DOHH2 (cell line): ENCODE results near the gene TVP23C.

ENCODE experiments used
- CTCF ChIP-seq: fragments of 200-600 bp; sonication (generic); IDR thresholded peaks from one replicate; pipeline ENCODE4 v1.5.1; 2014; ENCODE audit warnings: antibody characterized with exemption, mild to moderate bottlenecking, low read depth, low read length; ENCODE audit not compliant: poor library complexity, severe bottlenecking
- EZH2phosphoT487 ChIP-seq: fragments of 200-600 bp; sonication (generic); IDR thresholded peaks from 2 replicates; pipeline ENCODE4 v1.6.1; 2017; ENCODE audit warnings: borderline replicate concordance, mild to moderate bottlenecking, antibody characterized with exemption, low read length, moderate library complexity, mixed read lengths

- TF ChIP-seq CTCF: no peak
- TF ChIP-seq EZH2phosphoT487: no peak
Measured at GRCh38 chr17:15470536-15470935, 92.7 kb downstream of the TVP23C start.
